NCI-H2227 (cell line): ENCODE data around the gene PBOV1.

Source experiments
- DNase-seq: peaks from one replicate; lab custom pipeline; 2025; ENCODE audit not compliant: unreplicated experiment; lab: John Stamatoyannopoulos, UW

Gene PBOV1

GRCh38 chr6:138218449-138218848 is at the start of gene PBOV1:
TSS of gene PBOV1 (minus strand) at chr6:138218491. CDS start at chr6:138218395, 96 bp downstream.
- no peak for DNase-seq

GRCh38 chr6:138266095-138266494 is 47.8 kb upstream of the PBOV1 start:
- no peak for DNase-seq

- no peak for DNase-seq
Measured at GRCh38 chr6:138264372-138264880, 46.1 kb upstream of the PBOV1 start.

GRCh38 chr6:138263963-138264362 is 45.7 kb upstream of the PBOV1 start:
- DNase-seq, result no peak

- DNase-seq, result no peak
Measured at GRCh38 chr6:138261116-138261780, 43.0 kb upstream of the PBOV1 start.

- no peak for DNase-seq
Measured at GRCh38 chr6:138258991-138259390, 40.7 kb upstream of the PBOV1 start.

- DNase-seq, result no peak
Measured at GRCh38 chr6:138258197-138258596, 39.9 kb upstream of the PBOV1 start.

GRCh38 chr6:138257638-138258040 is 39.3 kb upstream of the PBOV1 start:
- no peak for DNase-seq

- DNase-seq, result no peak
Measured at GRCh38 chr6:138255443-138255842, 37.2 kb upstream of the PBOV1 start.

- DNase-seq, result no peak
Measured at GRCh38 chr6:138253731-138254130, 35.4 kb upstream of the PBOV1 start.

- no peak for DNase-seq
Measured at GRCh38 chr6:138250513-138251247, 32.4 kb upstream of the PBOV1 start.

- DNase-seq, result no peak
Measured at GRCh38 chr6:138250053-138250452, 31.8 kb upstream of the PBOV1 start.

- DNase-seq, result no peak
Measured at GRCh38 chr6:138248878-138249277, 30.6 kb upstream of the PBOV1 start.

- no peak for DNase-seq
Measured at GRCh38 chr6:138248011-138248410, 29.7 kb upstream of the PBOV1 start.

- no peak for DNase-seq
Measured at GRCh38 chr6:138246650-138247440, 28.6 kb upstream of the PBOV1 start.

GRCh38 chr6:138245751-138246150 is 27.5 kb upstream of the PBOV1 start:
- DNase-seq, result no peak

GRCh38 chr6:138242987-138243592 is 24.8 kb upstream of the PBOV1 start:
- no peak for DNase-seq

- no peak for DNase-seq
Measured at GRCh38 chr6:138241934-138242333, 23.6 kb upstream of the PBOV1 start.

- DNase-seq, result no peak
Measured at GRCh38 chr6:138241381-138241780, 23.1 kb upstream of the PBOV1 start.

- DNase-seq, result no peak
Measured at GRCh38 chr6:138240476-138241245, 22.4 kb upstream of the PBOV1 start.
